HS-5 (cell line): ENCODE results near the gene CBX4.

Experiments
- DNase-seq: peaks from one replicate; pipeline ENCODE4 v3.0.0-alpha.2; 2012; ENCODE audit warnings: low read depth

Gene CBX4

GRCh38 chr17:79785900-79786810 lies 53.1 kb downstream of the CBX4 start:
- DNase-seq, result no peak

GRCh38 chr17:79785017-79785899 lies 54.0 kb downstream of the CBX4 start:
- no peak for DNase-seq

GRCh38 chr17:79784353-79785016 lies 54.8 kb downstream of the CBX4 start:
- no peak for DNase-seq

GRCh38 chr17:79783891-79784290 lies 55.3 kb downstream of the CBX4 start:
- no peak for DNase-seq
